Transverse colon (tissue), 4 donors: ENCODE data around the gene SLC26A3.

ENCODE experiments used
- EP300 ChIP-seq: sonication (generic); formaldehyde crosslinking; IDR thresholded peaks from one replicate; pipeline ENCODE4 v1.6.1; 2017; ENCODE audit warnings: antibody characterized with exemption, low read depth
- POLR2AphosphoS5 ChIP-seq, 3 donors: sonication (generic); formaldehyde crosslinking; IDR thresholded peaks; one replicate each; pipeline ENCODE4 v1.6.1; 2016; ENCODE audit warnings: antibody characterized with exemption in 3 of 3
- TF ChIP-seq, protein P1 (sequence below), 5 experiments: fragments of 200-600 bp in 3 of 5; fragments of 450-650 bp in 2 of 5; sonication (generic) in 3 of 5; IDR thresholded peaks; 1 replicate in 2 of 5; 2 replicates in 3 of 5; pipeline ENCODE4 v1.5.1; 2016 to 2017; ENCODE audit warnings: antibody characterized with exemption in 5 of 5, inconsistent platforms in 3 of 5, mild to moderate bottlenecking in 2 of 5, moderate library complexity in 1 of 5

DNA sequence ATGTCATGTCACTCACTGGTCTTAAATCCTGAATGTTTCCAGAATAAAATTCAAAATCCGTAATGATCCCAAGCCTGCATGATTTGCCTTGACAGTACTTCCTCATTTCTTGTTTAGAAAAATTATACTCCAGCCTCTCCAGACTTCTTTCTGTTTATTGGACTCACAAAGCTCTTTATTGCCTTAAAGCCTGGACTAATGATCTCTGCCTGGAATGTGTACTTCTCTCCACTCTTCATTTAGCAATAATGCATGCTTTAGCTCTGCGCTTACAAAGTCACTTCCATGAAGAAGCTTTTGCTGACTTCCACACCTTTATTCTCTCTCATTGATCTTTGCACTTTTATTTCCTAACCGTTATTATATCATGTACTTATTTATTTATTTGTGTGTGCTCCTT is 27.4 kb upstream of the SLC26A3 start:
- TF ChIP-seq, protein P1, sequence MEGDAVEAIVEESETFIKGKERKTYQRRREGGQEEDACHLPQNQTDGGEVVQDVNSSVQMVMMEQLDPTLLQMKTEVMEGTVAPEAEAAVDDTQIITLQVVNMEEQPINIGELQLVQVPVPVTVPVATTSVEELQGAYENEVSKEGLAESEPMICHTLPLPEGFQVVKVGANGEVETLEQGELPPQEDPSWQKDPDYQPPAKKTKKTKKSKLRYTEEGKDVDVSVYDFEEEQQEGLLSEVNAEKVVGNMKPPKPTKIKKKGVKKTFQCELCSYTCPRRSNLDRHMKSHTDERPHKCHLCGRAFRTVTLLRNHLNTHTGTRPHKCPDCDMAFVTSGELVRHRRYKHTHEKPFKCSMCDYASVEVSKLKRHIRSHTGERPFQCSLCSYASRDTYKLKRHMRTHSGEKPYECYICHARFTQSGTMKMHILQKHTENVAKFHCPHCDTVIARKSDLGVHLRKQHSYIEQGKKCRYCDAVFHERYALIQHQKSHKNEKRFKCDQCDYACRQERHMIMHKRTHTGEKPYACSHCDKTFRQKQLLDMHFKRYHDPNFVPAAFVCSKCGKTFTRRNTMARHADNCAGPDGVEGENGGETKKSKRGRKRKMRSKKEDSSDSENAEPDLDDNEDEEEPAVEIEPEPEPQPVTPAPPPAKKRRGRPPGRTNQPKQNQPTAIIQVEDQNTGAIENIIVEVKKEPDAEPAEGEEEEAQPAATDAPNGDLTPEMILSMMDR (IDR thresholded peaks at IDR 0.05): no peak
- TF ChIP-seq POLR2AphosphoS5 (IDR thresholded peaks at IDR 0.05) (no peak), EP300 (no peak)
